Smooth muscle cell (in vitro differentiated cells): Measurements from ENCODE around the gene PSMA3. TPM values are rescaled to one million over a fixed set of nuclear protein-coding genes. Genes with fewer than 3 reads are reported as not detected.

Source experiments
- DNase-seq: peaks from one replicate; lab custom pipeline; 2025; ENCODE audit not compliant: unreplicated experiment; lab: John Stamatoyannopoulos, UW
- H2AFZ ChIP-seq: fragments of 200-600 bp; sonication (generic); 2 replicates; pipeline ENCODE4 v1.6.0; 2016; ENCODE audit warnings: antibody characterized with exemption, low read depth, mild to moderate bottlenecking
- H3F3A ChIP-seq: fragments of 200-600 bp; sonication (generic); 2 replicates; pipeline ENCODE4 v1.6.0; 2017; ENCODE audit warnings: antibody characterized with exemption, low read depth
- H3K27ac ChIP-seq: fragments of 200-600 bp; sonication (generic); 2 replicates; pipeline ENCODE4 v1.5.1; 2016; ENCODE audit warnings: low read depth, mild to moderate bottlenecking
- H3K27me3 ChIP-seq: fragments of 200-600 bp; sonication (generic); 2 replicates; pipeline ENCODE4 v1.6.1; 2016; ENCODE audit warnings: low read depth, mild to moderate bottlenecking
- H3K36me3 ChIP-seq: fragments of 200-600 bp; sonication (generic); 2 replicates; pipeline ENCODE4 v1.5.1; 2016; ENCODE audit warnings: low read depth
- H3K4me1 ChIP-seq: fragments of 200-600 bp; sonication (generic); 2 replicates; pipeline ENCODE4 v1.5.1; 2016; ENCODE audit warnings: low read depth
- H3K4me2 ChIP-seq: fragments of 200-600 bp; sonication (generic); 2 replicates; pipeline ENCODE4 v1.6.0; 2016; ENCODE audit warnings: mild to moderate bottlenecking
- H3K4me3 ChIP-seq: fragments of 200-600 bp; sonication (generic); 2 replicates; pipeline ENCODE4 v1.5.1; 2016; ENCODE audit warnings: mild to moderate bottlenecking
- H3K79me2 ChIP-seq: fragments of 200-600 bp; sonication (generic); 2 replicates; pipeline ENCODE4 v1.6.0; 2016; ENCODE audit warnings: low read depth, mild to moderate bottlenecking
- H3K9ac ChIP-seq: fragments of 200-600 bp; sonication (generic); 2 replicates; pipeline ENCODE4 v1.6.0; 2016; ENCODE audit warnings: low read depth
- H3K9me3 ChIP-seq: fragments of 200-600 bp; sonication (generic); replicated peaks from 2 replicates; pipeline ENCODE4 v1.5.1; 2016; ENCODE audit warnings: low read depth
- H4K20me1 ChIP-seq: fragments of 200-600 bp; sonication (generic); 2 replicates; pipeline ENCODE4 v1.6.0; 2016; ENCODE audit warnings: low read depth
- CTCF ChIP-seq: fragments of 200-600 bp; sonication (generic); IDR thresholded peaks from 2 replicates; pipeline ENCODE4 v1.5.1; 2017; ENCODE audit warnings: borderline replicate concordance, mild to moderate bottlenecking, antibody characterized with exemption; ENCODE audit not compliant: insufficient read depth, poor library complexity, severe bottlenecking
- WGBS: methylation state at CpG from one replicate; pipeline ENCODE4 v1.1.7; 2016; ENCODE audit warnings: low lambda C conversion rate; 5-methylcytosine and 5-hydroxymethylcytosine counted together
- polyA plus RNA-seq: library from polyadenylated mRNA; unstranded; fragments of >200 nt; fragmentation: Nextera tagmentation; extraction: Ambion mirVana; gene quantifications from 2 replicates; pipeline ENCODE4 v1.2.1, GENCODE V29; 2016
- total RNA-seq: library from RNA; depleted of rRNA; stranded (reverse); fragments of >200 nt; gene quantifications from 2 replicates; pipeline ENCODE4 v1.2.3, GENCODE V29; 2014

The PSMA3 gene
- total and polyA plus RNA-seq, 2 experiments from 2014 or later = 133 to 189 TPM

GRCh38 chr14:58280954-58281787, 36.5 kb downstream of the PSMA3 start:
- peak; percentile 6 for DNase-seq
- no peak for TF ChIP-seq CTCF
- Histone ChIP-seq H3K27ac (peak overlapping the region; percentile 98), H3K4me1 (peaks cover 12% of the 10 kb centered on the region), H3F3A (peaks cover 46% of the 10 kb centered on the region), H3K79me2 (peaks cover 83% of the 10 kb centered on the region), H3K9me3 (no peaks in the 10 kb centered on the region), H4K20me1 (peaks cover 28% of the 10 kb centered on the region), H3K36me3 (peaks cover 8% of the 10 kb centered on the region), H3K9ac (peak overlapping the region; percentile 84), H2AFZ (no peak overlapping the region), H3K27me3 (no peaks in the 10 kb centered on the region), H3K4me2 (peak overlapping the region; percentile 81), H3K4me3 (peak overlapping the region; percentile 13)
- WGBS = 5% methylated on average over 4 of the region's 4 CpGs

- Histone ChIP-seq H3K27ac (peak overlapping the region; percentile 98), H3K4me2 (peak overlapping the region; percentile 81), H3K4me3 (peak overlapping the region; percentile 13), H2AFZ (no peak overlapping the region), H3K79me2 (peaks cover 83% of the 10 kb centered on the region), H3K9ac (peak overlapping the region; percentile 84), H4K20me1 (peaks cover 22% of the 10 kb centered on the region), H3K4me1 (peaks cover 12% of the 10 kb centered on the region), H3F3A (peaks cover 46% of the 10 kb centered on the region), H3K27me3 (no peaks in the 10 kb centered on the region), H3K9me3 (no peaks in the 10 kb centered on the region), H3K36me3 (peaks cover 10% of the 10 kb centered on the region)
- WGBS = 55% methylated on average over 3 of the region's 3 CpGs
- no peak for TF ChIP-seq CTCF
- no peak for DNase-seq
Measured at GRCh38 chr14:58281969-58282368, 37.3 kb downstream of the PSMA3 start.

GRCh38 chr14:58282925-58283593, 38.4 kb downstream of the PSMA3 start:
- Histone ChIP-seq H3K9ac (no peak overlapping the region), H3K79me2 (peaks cover 84% of the 10 kb centered on the region), H4K20me1 (peaks cover 22% of the 10 kb centered on the region), H3K9me3 (no peaks in the 10 kb centered on the region), H3K4me1 (peaks cover 12% of the 10 kb centered on the region), H2AFZ (no peak overlapping the region), H3K4me2 (peak overlapping the region; percentile 81), H3K27ac (peak overlapping the region; percentile 98), H3F3A (peaks cover 46% of the 10 kb centered on the region), H3K4me3 (no peak overlapping the region), H3K27me3 (no peaks in the 10 kb centered on the region), H3K36me3 (peaks cover 13% of the 10 kb centered on the region)
- 87% methylated on average over 4 of the region's 4 CpGs for WGBS
- DNase-seq = no peak
- TF ChIP-seq CTCF = no peak
